Adipose tissue (tissue), 3 donors: ENCODE data around the gene SLC4A1. TPM values are rescaled to one million over a fixed set of nuclear protein-coding genes. Genes with fewer than 3 reads are reported as not detected.

ENCODE experiments used
- H3K27ac ChIP-seq: one replicate; pipeline ENCODE4 v1.5.1; 2013; ENCODE audit warnings: low read depth, low read length
- WGBS, 3 donors: extraction: QIAGEN DNeasy Blood & Tissue Kit; methylation state at CpG; one replicate each; pipeline ENCODE4 v1.1.7; 2013; 5-methylcytosine and 5-hydroxymethylcytosine counted together
- polyA plus RNA-seq, 3 donors: library from polyadenylated mRNA; stranded (reverse); fragments of 200-250 nt; gene quantifications; one replicate each; pipeline ENCODE4 v1.2.3, GENCODE V29; 2013
- donor health status: healthy with polysubstance abuse.
- donor health status: Bipolar disorder and iron deficiency.
- donor health status: healthy.

The SLC4A1 gene
- polyA plus RNA-seq, 3 donors = 0.10 TPM; not detected in 2

DNA sequence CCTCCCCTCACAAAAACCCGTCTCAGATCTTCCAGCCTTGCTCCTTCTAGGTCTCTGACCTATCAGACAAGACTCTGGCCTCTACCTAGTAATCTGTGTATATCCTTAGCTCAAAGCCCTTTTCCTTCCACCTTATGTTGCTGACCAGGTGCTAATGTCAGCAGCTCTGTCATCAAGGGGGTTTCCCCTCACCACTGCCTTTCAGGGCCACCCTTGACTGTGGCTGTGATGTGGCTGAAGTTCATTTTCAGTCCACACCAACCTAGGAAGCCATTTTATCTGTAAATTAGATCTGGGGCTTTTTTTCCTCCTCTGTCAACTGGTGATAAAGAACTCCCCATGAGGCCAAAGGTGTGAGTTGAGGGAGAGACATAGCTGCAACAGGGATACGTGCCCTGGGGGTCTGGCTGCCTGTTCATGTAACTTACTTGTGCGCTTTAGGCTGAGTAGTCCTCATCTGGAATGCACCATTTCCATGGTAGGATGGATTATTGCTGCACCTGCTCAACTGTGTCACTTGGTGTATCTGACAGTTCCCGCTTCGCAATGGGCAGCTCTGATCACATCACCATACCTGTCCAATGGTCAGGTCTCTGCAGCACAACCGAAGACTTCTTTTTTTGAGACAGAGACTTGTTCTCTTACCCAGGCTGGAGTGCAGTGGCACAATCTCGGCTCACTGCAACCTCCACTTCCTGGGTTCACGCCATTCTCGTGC is 25.7 kb upstream of the SLC4A1 start:
- 82 to 88% (median 85%) methylated on average over 9 of the region's 9 CpGs for WGBS, 3 donors

DNA sequence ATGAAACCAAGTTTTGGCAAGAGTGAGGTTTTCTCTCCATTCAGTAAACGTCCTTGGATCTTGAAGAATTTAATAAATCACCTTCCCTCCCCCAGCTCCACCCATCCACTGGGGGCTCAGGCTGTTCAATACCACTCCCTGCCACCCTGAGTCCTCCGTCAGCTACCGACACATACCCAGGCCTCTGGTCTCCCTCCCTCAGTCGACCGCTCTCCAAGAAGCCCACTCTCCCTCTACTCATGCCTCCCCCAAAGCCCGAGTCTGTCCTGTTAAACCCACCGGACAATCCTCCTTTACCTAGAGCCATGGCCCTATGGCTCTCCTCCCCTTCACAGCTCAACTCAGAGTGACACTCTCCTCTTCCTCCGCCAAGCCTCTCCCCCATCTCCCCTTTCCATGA is 19.7 kb upstream of the SLC4A1 start:
- no peak overlapping the region for H3K27ac ChIP-seq
- 69 to 75% (median 72%) methylated on average over 8 of the region's 8 CpGs for WGBS, 3 donors

More for the DNA sequence above, 25.7 kb upstream of the SLC4A1 start:
- no peak overlapping the region for H3K27ac ChIP-seq

DNA sequence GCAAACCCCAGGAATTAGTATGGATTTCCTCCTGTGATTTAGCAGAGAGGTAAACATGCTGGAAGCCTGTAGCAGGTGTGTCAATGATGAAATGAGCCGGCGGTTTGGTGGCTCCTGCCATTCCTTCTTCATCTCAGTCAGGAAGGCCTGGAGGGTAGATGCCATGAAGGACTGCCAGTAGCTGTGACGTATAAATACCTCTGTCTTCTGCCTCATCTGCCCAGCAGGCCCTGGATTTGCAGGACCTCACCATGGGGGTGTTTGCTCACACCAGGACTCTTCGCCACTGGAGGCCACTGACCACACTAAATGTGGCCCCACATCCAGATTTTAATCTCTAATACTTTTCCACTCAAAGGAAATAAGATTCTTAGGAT is 16.1 kb upstream of the SLC4A1 start:
- 87 to 96% (median 95%) methylated on average over 4 of the region's 4 CpGs for WGBS, 3 donors
- H3K27ac ChIP-seq = no peak overlapping the region

DNA sequence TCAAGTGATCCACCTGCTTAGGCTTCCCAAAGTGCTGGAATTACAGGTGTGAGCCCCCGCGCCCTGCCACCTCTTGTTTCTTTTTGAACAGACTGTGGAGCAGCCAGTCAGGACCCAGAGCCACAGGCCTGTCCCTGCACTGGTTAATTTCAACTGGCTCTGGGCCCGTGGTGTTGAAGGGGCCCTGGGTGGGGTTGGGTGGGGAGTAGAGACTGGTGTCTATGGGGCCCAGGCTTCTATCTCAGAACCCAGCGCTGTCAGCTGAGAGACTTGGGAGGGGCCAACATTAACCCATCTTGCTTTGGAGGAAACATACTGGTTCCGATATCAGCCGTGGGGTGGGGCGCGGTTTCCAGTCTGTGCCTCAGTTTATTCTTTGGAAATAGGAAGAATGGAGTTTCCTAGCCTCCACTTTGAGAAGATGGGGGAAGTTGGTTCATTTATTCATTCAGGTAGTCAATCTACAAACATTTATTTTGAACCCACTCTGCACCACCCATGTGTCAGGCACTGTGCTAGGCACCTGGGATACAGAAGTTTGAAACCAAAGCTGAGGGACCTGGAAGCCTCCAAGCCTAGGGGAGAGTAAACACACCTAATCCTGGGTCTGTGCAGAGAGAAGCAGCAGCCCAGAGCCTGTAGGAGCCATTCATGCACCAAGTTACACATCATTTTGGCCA is 15.5 kb upstream of the SLC4A1 start:
- 82 to 86% (median 85%) methylated on average over 8 of the region's 8 CpGs for WGBS, 3 donors

DNA sequence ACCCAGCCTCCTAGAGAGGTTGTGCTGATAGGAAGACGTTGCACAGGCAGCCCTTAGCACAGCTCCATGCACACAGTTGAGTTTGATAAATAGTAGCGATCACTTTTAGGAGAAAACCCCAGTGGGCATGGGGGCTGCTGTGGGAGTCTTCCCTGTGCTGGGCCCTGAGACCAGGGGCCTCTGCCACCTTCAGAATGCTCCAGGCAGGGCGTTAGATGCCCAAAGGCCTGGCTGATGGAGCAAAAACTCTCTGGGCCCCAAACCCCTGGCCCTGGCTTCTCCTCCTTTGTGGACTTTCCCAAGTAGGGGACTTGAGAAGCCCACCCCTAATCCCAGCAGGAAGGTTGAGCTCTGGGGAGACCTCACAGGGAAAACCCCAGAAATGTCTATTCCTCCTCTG is 14.3 kb upstream of the SLC4A1 start:
- WGBS, 3 donors = 82 to 84% (median 83%) methylated on average over 3 of the region's 3 CpGs

More for the DNA sequence above, 15.5 kb upstream of the SLC4A1 start:
- no peak overlapping the region for H3K27ac ChIP-seq

DNA sequence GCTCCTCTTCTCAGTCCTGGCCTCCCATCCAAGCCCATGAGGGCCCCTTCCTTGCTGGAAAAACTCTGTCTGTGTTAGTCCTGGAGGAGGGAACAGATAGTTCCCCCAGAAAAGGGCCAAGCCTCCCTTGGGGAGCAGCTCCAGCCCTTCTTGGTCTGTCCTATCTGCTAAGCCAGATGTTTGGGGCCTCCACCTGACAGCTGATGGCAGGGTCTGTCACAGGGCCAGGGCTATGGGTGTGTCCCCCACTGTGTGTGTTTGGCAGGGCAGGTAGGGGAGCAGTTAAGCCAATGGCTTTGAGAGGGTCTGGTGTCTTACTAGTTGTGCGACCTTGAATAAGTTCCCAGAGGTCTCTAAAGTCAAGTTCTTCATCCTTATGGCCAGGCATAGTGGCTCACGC is 13.6 kb upstream of the SLC4A1 start:
- no peak overlapping the region for H3K27ac ChIP-seq
- 90 to 94% (median 91%) methylated on average over 2 of the region's 2 CpGs for WGBS, 3 donors

More for the DNA sequence above, 14.3 kb upstream of the SLC4A1 start:
- H3K27ac ChIP-seq = no peak overlapping the region

DNA sequence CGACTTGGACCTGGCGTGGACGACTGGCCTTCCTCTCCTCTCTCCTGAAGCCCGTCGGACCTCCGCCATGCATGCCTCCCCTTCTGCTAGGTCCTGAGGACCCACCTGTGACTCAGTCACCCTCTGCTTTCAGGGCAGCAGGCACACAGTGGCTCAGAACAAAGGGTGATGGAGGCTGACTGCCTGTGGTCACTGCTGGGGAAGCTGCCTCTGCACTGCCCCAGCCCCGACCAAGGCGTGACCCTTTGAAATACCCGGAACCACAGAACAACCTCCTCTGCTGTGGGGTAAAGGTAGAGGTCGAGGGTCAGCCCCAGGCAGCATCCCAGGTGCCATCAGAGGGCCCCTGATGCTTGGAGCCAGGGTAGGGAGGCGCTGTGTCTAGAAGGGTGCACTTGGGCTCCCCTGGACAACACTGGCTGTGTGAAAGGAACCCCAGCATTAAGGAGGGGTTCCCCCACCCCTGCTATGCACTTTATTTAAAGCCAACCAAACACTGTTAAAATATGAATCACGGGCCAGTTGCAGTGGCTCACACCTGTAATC is 12.5 kb upstream of the SLC4A1 start:
- no peak overlapping the region for H3K27ac ChIP-seq

DNA sequence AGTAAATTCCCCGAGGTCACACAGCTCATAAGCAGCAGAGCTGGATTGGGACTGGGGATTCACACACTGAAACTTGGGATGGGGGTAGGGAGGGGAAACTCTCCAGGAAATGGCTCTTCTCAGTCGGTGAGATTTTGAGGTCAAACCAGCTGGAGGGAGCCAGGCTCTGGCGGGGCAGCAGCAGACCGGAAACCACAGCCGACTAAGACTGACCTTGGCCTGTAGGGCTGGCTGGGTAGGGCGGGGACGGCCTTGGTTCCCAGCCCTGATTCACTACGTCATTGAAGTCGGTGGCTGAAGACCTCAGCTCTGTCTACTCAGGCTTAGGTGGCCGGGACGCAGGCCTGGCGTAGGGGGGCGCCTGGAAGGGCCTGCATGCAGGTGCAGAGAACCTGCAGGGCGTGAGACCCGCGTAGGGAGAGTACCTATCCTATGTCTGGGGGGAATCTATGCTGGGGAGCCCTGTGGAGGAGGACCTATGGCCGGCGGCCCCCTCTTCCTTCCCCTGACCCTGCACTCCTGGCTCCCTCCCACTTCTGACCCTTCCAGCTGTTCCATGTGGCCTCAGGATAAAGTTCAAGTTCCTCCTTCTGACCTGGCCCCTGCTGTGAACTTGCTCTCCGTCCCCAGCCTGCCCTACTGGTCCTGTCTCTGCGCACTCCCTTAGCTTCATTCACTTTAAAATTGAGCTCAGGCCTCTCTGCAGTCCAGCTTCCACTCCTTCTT is 11.9 kb upstream of the SLC4A1 start:
- WGBS, 3 donors = 21 to 35% (median 25%) methylated on average over 20 of the region's 20 CpGs
- H3K27ac ChIP-seq = no peak overlapping the region

More for the DNA sequence above, 12.5 kb upstream of the SLC4A1 start:
- 83 to 87% (median 84%) methylated on average over 12 of the region's 12 CpGs for WGBS, 3 donors

DNA sequence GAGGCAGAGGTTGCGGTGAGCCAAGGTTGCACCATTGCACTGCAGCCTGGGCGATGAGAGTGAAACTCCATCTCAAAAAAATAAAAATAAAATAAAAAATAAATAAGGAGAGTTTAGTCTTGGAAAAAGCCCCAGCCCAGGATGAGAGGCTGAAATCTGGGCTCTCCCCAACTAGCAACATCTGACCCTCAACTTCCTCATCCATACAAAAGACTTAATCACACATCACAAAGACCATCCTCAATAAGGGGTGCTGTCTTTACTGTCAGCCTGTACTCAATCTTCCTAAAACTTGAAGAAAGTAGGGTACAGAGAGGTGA is 11.4 kb upstream of the SLC4A1 start:
- no peak overlapping the region for H3K27ac ChIP-seq
- WGBS, 3 donors = 85 to 95% (median 86%) methylated on average over 2 of the region's 2 CpGs

DNA sequence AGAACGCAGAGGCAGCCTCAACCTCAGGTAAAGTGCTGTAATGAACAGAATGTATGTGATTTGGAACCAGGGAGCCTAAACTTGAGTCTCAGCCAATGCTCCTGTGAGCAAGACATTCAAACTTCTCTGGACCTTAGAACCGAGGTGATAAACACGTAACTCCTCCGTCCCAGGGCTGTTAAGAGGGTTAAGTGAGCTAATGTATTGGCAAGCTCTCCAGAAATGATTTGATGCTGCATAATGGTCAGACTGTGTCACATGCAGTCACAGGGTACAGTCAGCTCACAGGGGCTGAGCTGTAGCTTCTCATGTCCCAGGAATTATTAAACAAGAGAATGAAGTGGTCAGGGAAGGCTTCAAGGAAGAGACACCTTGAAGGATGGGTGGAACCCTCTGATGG is 10.0 kb upstream of the SLC4A1 start:
- no peak overlapping the region for H3K27ac ChIP-seq
- WGBS, 3 donors = 77 to 87% (median 80%) methylated on average over 4 of the region's 4 CpGs

DNA sequence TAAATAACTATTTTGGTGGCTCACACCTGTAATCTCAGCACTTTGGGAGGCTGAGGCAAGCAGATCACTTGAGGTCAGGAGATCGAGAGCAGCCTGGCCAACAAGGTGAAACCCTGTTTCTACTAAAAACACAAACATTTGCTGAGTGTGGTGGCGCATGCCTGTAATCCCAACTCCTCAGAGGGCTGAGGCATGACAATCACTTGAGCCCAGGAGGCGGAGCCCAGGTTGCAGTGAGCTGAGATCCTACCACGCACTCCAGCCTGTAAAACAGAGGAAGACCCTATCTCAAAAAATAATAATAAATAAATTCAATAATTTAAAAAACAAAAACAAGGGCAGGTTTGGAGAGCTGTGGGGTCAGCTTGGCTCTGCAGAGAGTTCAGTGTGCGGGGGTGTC is 5.7 kb upstream of the SLC4A1 start:
- 89 to 94% (median 93%) methylated on average over 5 of the region's 5 CpGs for WGBS, 3 donors

DNA sequence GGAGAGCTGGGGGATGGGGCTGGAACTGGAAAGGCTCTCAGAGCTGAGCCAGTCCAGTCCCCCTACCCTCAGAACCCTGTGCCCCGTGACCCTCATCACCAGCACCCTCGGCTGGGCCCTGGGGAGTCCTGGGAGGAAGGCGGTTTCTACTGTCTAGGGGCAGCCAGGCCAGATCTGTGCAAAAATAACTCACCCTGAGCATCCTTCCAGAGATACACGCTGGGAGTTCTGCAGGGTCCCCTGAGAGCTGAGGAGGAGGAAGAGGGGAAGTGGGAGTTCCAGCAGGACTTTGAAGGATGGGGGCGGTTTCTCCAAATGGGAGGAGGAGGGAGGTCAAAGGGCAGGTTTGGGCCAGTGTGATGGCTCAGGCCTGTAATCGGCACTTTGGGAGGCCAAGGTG is 5.0 kb upstream of the SLC4A1 start:
- WGBS, 3 donors = 71 to 79% (median 76%) methylated on average over 6 of the region's 6 CpGs

More for the DNA sequence above, 5.7 kb upstream of the SLC4A1 start:
- H3K27ac ChIP-seq = no peak overlapping the region

DNA sequence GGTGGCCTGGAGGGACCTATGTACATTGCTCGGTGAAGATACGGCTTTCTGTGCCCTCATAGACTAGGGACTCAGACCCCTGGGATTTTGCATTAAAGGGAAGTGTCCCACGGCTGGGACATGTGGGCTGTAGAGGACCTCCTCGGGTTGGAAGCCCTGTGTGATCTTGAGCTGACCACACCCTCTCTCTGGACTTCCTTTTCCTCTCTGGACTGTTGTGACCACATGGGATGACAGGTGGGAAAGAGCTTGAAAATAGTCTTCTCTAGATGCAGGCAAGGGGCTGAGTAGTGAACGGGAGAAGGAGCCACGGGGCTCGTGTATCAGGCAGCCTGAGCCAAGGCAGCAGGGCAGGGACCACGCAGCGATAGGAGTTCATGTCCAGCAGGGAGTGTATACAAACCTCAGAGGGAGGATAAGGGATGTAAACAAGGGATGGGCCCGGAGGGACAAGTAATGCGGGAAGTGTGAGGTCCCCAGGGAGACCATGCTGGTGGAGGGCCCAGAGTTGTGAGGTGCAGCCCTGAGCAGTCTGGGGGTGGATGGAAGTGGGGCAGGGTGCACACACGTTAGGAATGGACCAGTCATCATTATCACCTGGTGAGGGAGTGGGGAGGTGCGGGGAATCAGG is 4.5 kb upstream of the SLC4A1 start:
- H3K27ac ChIP-seq = no peak overlapping the region
- 46 to 62% (median 54%) methylated on average over 13 of the region's 13 CpGs for WGBS, 3 donors

More for the DNA sequence above, 5.0 kb upstream of the SLC4A1 start:
- no peak overlapping the region for H3K27ac ChIP-seq

DNA sequence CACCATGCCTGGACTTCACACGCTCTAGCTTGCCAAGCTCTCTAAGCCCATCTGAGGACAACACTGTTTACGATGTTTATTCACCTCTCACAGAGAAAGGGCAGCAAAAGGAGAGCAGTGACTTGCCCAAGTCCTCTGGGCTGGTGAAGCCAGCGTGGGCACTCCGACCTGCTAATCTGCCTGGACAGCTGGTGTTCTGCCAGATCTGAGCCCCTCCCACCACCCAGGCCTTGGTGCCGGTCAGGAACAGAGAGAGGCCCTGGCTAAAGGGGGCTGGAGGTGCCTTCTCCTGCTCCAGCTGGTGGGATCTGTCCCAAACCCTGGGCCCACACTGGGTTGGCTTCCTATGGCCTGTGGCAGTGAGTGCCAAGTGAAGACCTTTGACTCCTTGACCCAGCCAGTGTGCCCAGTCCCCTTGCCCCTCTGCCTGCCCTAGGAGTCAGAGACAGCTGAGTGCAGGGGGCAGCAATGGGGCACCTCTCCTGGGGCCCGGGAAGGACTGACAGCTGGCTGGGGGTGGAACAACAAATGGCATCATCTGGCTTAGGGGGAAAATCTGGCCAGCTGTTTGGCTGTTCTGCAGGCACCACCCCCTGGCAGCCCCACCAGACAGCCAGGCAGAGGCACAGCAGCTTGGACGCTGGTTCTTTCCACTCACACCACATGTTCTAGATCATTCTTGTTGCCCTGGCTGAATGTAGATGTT is 1.8 kb upstream of the SLC4A1 start:
- WGBS, 3 donors = 52 to 73% (median 71%) methylated on average over 6 to 7 of the region's 7 CpGs
- no peak overlapping the region for H3K27ac ChIP-seq

DNA sequence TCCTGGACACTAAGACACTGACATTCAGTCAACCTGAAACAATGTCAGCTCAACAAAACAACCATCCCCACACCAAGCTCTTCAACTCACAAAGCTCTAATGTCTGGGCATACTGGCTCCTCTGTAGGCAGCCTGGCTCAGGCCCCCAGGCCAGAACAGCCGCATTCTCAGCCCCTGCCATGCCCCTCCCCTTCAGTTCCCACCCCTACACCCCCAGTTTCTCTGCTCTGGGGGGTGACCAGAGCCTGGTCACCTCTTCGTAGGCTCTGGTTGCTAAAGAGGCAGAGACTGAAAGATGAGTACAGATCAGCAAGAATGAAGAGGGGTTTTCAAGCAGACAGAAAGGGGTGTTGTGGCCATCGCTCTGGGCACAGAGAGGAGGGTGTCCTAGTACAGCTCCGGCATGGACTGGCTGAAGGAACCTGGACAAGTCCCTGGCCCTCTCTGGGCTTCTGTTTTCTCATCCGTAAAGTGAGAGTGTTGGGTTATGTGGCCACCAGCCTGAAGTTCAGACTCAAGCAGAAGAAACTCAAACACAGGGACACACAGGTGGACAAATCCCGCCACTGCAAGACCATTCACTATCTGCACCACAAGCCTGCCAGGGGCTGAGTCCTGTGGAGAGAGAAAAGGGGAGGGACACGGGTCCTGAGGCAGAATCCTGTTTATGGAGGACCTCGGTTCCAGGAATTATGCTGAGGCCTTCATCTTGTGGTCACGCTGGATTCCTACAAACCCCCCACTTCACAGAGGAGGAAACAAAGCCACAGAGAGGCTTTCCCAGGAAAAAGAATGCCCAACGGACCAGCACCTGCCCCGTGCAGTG is 987 bp upstream of the SLC4A1 start:
- H3K27ac ChIP-seq = no peak overlapping the region
- 72 to 84% (median 82%) methylated on average over 11 of the region's 11 CpGs for WGBS, 3 donors

DNA sequence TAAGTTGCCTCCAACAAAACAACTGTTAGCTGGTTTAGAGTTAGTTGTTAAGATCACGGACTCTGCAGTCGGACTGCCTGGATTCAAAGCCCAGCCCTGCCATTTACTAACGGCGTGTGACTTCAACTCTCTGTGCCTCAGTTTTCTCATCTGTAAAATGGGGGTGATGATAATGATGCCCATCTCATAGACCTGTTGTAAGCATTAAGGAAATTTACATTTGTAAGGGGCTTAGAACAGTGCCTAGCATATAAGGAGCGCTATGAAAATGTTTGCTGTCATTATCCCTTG is 825 bp downstream of the SLC4A1 start:
- 89 to 95% (median 94%) methylated on average over 5 of the region's 5 CpGs for WGBS, 3 donors
- H3K27ac ChIP-seq = no peak overlapping the region

DNA sequence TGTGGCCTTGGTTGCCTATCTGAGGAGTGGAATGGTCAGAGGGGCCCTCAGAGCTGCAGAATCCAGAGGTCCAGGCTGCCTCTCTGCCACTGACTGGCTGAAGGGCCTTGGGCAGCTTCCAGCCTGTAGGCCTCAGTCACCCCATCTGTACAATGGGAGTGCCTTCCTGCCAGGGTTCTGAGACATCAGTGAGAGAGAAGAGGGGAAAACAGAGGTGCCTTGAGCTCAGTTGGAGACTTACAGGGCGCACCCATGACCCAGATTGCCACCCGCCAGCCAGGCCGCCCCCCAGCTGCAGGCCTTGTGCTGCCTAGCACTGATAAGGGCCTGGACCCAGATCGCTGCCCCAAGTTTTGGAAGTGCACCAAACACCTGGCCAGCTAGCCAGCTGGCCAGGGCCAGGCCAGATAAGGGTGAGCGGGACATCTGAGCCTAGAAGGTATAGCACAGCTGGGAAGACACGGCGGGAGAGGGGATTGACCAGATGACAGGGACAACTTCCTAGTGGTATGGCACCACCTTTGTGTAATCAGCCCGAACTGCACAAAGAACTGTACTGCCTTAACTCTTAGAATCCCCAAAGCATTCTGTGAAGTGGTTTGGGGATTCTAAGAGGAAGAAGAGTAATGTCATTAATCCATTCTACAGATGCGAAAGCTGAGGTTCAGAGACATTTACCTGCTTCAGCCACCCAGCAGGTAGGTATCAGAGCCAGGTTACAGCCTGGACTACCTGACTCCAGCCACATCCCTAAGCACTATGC is 1.4 kb downstream of the SLC4A1 start:
- H3K27ac ChIP-seq = no peak overlapping the region
- whole genome bisulfite sequencing, 3 donors = 48 to 72% (median 66%) methylated on average over 9 of the region's 9 CpGs
